Measurements from ENCODE around the gene TMEM140.

DNA sequence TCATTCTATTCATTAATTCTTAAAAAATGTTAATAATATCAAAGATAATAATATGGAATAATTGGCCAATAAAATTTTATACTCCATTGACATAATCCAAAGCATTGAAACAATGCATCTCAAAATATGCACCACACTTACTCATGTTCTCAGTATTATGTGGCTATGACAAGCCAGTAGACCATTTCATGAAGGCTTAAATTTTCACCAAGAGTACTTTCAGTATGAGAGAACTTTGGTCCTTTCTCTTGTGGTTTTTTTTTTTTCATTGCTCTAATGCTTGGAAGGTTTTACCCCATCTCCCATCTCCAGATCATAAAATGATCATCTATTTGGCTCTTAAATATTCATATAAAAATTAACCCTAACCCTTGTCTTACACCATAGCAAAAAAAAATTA, 45.5 kb upstream of the TMEM140 start:
- TF ChIP-seq, protein P1, sequence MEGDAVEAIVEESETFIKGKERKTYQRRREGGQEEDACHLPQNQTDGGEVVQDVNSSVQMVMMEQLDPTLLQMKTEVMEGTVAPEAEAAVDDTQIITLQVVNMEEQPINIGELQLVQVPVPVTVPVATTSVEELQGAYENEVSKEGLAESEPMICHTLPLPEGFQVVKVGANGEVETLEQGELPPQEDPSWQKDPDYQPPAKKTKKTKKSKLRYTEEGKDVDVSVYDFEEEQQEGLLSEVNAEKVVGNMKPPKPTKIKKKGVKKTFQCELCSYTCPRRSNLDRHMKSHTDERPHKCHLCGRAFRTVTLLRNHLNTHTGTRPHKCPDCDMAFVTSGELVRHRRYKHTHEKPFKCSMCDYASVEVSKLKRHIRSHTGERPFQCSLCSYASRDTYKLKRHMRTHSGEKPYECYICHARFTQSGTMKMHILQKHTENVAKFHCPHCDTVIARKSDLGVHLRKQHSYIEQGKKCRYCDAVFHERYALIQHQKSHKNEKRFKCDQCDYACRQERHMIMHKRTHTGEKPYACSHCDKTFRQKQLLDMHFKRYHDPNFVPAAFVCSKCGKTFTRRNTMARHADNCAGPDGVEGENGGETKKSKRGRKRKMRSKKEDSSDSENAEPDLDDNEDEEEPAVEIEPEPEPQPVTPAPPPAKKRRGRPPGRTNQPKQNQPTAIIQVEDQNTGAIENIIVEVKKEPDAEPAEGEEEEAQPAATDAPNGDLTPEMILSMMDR (conservative IDR thresholded peaks at IDR 0.05) = no peak
- TF ChIP-seq EZH2 (IDR thresholded peaks at IDR 0.05; ENCODE audit: low read depth) = no peak
